Hepatocyte (in vitro differentiated cells): Measurements from ENCODE around the gene LRRIQ1.

Source experiments
- EZH2phosphoT487 ChIP-seq: fragments of 200-600 bp; sonication (generic); IDR thresholded peaks from one replicate; pipeline ENCODE4 v1.6.1; 2018; ENCODE audit warnings: antibody characterized with exemption, mild to moderate bottlenecking, low read depth, moderate library complexity; ENCODE audit not compliant: unreplicated experiment, severe bottlenecking
- TF ChIP-seq, protein P1 (sequence below): fragments of 200-600 bp; sonication (generic); IDR thresholded peaks from 2 replicates; pipeline ENCODE4 v1.5.1; 2016; ENCODE audit warnings: antibody characterized with exemption, mild to moderate bottlenecking; ENCODE audit not compliant: poor library complexity

DNA sequence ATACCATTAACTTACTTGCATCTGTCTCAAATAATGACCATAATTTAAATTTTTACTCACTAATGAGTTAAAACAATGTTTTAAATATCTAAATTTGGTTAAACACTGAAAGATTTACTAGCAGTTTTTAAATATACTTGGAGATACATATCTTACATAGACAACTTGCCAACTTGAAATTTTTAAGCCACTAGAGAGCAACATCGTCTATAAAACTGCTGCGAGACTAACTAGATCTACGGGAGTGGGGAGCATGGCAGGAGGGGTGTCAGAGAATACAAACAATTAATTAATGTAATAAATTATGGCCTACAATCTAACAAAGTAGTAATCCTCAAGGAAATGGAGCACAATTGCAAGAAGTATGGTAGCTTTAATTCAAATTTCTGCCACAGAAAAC lies 120.4 kb downstream of the LRRIQ1 start:
- TF ChIP-seq, protein P1, sequence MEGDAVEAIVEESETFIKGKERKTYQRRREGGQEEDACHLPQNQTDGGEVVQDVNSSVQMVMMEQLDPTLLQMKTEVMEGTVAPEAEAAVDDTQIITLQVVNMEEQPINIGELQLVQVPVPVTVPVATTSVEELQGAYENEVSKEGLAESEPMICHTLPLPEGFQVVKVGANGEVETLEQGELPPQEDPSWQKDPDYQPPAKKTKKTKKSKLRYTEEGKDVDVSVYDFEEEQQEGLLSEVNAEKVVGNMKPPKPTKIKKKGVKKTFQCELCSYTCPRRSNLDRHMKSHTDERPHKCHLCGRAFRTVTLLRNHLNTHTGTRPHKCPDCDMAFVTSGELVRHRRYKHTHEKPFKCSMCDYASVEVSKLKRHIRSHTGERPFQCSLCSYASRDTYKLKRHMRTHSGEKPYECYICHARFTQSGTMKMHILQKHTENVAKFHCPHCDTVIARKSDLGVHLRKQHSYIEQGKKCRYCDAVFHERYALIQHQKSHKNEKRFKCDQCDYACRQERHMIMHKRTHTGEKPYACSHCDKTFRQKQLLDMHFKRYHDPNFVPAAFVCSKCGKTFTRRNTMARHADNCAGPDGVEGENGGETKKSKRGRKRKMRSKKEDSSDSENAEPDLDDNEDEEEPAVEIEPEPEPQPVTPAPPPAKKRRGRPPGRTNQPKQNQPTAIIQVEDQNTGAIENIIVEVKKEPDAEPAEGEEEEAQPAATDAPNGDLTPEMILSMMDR = peak; percentile 30
- no peak for TF ChIP-seq EZH2phosphoT487
